ENCODE data around the gene ANK2.

The ANK2 gene

DNA sequence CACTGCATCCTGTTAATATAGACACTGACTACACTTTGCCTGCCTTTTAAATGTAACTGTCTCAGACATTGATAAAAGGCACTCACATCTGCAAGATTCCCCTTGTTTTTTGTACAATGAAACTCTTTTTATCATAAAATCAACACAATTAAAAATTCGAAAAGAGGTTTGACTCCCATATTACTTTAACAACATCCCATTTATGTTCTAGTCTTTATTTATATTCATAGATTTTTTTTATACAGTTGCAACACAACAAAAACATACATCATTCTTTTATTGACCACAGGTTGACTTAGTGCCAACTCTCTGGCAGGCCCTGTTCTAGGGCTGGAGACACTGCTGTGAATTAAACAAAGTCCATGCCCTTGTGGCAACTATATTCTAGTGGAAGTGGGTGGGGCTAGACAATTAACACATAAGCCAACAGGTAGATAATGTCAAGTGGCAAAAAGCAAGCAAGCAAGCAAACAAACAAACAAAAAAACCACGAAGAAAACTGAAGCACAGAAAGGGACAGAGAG, 36.8 kb downstream of the ANK2 start:
- no peak for DNase-seq (ENCODE audit: low read depth in 1 of 2, low spot score in 1 of 2)
- Histone ChIP-seq H3K4me3 (replicated peaks; ENCODE audit: insufficient read depth, low read length) (no peak overlapping the region), H3K27me3 (ENCODE audit: insufficient read depth, poor library complexity, severe bottlenecking) (no peaks in the 10 kb centered on the region), H3K27ac (replicated peaks) (no peak overlapping the region)
- no peak for TF ChIP-seq SPI1 (IDR thresholded peaks at IDR 0.05; ENCODE audit: borderline replicate concordance, low read depth)
- TF ChIP-seq, protein P1, sequence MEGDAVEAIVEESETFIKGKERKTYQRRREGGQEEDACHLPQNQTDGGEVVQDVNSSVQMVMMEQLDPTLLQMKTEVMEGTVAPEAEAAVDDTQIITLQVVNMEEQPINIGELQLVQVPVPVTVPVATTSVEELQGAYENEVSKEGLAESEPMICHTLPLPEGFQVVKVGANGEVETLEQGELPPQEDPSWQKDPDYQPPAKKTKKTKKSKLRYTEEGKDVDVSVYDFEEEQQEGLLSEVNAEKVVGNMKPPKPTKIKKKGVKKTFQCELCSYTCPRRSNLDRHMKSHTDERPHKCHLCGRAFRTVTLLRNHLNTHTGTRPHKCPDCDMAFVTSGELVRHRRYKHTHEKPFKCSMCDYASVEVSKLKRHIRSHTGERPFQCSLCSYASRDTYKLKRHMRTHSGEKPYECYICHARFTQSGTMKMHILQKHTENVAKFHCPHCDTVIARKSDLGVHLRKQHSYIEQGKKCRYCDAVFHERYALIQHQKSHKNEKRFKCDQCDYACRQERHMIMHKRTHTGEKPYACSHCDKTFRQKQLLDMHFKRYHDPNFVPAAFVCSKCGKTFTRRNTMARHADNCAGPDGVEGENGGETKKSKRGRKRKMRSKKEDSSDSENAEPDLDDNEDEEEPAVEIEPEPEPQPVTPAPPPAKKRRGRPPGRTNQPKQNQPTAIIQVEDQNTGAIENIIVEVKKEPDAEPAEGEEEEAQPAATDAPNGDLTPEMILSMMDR (IDR thresholded peaks at IDR 0.05; ENCODE audit: insufficient read depth, low read length), result no peak
- TF ChIP-seq, protein P2, sequence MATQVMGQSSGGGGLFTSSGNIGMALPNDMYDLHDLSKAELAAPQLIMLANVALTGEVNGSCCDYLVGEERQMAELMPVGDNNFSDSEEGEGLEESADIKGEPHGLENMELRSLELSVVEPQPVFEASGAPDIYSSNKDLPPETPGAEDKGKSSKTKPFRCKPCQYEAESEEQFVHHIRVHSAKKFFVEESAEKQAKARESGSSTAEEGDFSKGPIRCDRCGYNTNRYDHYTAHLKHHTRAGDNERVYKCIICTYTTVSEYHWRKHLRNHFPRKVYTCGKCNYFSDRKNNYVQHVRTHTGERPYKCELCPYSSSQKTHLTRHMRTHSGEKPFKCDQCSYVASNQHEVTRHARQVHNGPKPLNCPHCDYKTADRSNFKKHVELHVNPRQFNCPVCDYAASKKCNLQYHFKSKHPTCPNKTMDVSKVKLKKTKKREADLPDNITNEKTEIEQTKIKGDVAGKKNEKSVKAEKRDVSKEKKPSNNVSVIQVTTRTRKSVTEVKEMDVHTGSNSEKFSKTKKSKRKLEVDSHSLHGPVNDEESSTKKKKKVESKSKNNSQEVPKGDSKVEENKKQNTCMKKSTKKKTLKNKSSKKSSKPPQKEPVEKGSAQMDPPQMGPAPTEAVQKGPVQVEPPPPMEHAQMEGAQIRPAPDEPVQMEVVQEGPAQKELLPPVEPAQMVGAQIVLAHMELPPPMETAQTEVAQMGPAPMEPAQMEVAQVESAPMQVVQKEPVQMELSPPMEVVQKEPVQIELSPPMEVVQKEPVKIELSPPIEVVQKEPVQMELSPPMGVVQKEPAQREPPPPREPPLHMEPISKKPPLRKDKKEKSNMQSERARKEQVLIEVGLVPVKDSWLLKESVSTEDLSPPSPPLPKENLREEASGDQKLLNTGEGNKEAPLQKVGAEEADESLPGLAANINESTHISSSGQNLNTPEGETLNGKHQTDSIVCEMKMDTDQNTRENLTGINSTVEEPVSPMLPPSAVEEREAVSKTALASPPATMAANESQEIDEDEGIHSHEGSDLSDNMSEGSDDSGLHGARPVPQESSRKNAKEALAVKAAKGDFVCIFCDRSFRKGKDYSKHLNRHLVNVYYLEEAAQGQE (IDR thresholded peaks at IDR 0.05; ENCODE audit: insufficient replicate concordance, low read depth), result no peak
- TF ChIP-seq GABPA (IDR thresholded peaks at IDR 0.05; ENCODE audit: low read depth), result no peak
- TF ChIP-seq POLR2AphosphoS5 (IDR thresholded peaks at IDR 0.05; ENCODE audit: low read depth), result no peak

DNA sequence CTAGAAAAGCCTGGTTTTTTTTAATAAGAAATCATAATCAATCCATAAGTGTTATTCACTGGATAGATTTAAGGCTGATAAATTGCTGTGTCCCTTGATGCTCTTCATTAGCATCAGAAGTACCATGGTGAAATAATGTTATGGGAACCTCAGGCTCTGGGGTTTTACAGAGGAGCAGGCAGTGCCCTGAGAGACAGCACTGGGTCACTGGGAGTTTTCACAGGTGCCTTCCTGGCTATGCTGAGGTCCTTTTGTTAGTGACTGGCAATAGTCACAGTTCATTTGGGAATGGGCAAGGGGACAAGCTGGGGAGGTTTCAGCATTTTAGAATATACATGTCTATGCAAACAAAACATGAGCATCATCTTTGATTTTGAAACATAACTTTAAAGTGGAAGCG, 38.6 kb downstream of the ANK2 start:
- H3K27ac ChIP-seq (replicated peaks), result no peak overlapping the region
- TF ChIP-seq GABPA (IDR thresholded peaks at IDR 0.05; ENCODE audit: low read depth), result no peak
- TF ChIP-seq, protein P2 (IDR thresholded peaks at IDR 0.05; ENCODE audit: insufficient replicate concordance, low read depth), result no peak
- no peak for TF ChIP-seq POLR2AphosphoS5 (IDR thresholded peaks at IDR 0.05; ENCODE audit: low read depth)
- TF ChIP-seq, protein P1 (IDR thresholded peaks at IDR 0.05; ENCODE audit: insufficient read depth, low read length), result no peak
- TF ChIP-seq SPI1 (IDR thresholded peaks at IDR 0.05; ENCODE audit: borderline replicate concordance, low read depth), result no peak
- H3K27me3 ChIP-seq (ENCODE audit: insufficient read depth, poor library complexity, severe bottlenecking), result no peaks in the 10 kb centered on the region
- DNase-seq (ENCODE audit: low read depth in 1 of 2, low spot score in 1 of 2), result no peak
- no peak overlapping the region for H3K4me3 ChIP-seq (replicated peaks; ENCODE audit: insufficient read depth, low read length)

DNA sequence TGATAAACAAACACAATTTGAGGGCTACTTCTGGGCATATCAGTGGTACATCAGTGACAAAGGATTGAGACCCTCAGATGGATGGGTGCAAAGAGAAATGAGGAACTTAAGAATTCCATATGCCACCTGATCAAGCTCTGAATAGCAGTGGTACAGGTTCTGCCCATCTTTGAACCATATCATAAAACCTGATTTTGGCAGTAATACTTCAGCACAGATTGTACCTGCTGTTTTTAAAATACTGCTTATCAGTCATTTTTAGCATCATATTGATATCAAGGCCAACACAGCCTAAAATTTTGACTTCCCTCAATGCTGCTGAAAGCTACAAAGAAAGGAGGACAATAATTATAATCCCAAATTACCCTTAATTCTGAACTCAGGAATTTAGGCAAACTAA, 41.5 kb downstream of the ANK2 start:
- no peak overlapping the region for H3K4me3 ChIP-seq (replicated peaks; ENCODE audit: insufficient read depth, low read length)
- TF ChIP-seq GABPA (IDR thresholded peaks at IDR 0.05; ENCODE audit: low read depth) (no peak), POLR2AphosphoS5 (IDR thresholded peaks at IDR 0.05; ENCODE audit: low read depth) (no peak), SPI1 (IDR thresholded peaks at IDR 0.05; ENCODE audit: borderline replicate concordance, low read depth) (no peak)
- TF ChIP-seq, protein P2 (IDR thresholded peaks at IDR 0.05; ENCODE audit: insufficient replicate concordance, low read depth), result no peak
- TF ChIP-seq, protein P1 (IDR thresholded peaks at IDR 0.05; ENCODE audit: insufficient read depth, low read length), result no peak
- DNase-seq (ENCODE audit: low read depth in 1 of 2, low spot score in 1 of 2), result no peak
- no peak overlapping the region for H3K27ac ChIP-seq (replicated peaks)
- H3K27me3 ChIP-seq (ENCODE audit: insufficient read depth, poor library complexity, severe bottlenecking), result no peaks in the 10 kb centered on the region
